ENCODE results near the gene ATP1A1. TPM values are rescaled to one million over a fixed set of nuclear protein-coding genes. Genes with fewer than 3 reads are reported as not detected.

The ATP1A1 gene
- total RNA-seq, 1 experiment from 2014 or later: 239 TPM

- Mint-ChIP-seq H3K9me3 (no peaks in the 10 kb centered on the region), H3K27ac (peak overlapping the region in 2 of 3 experiments; percentile 41 to 78; a peak in 4 of 7 replicates), H3K4me3 (no peak overlapping the region), H3K4me1 (peaks cover 18 to 20% of the 10 kb centered on the region in 2 experiments), H3K27me3 (ENCODE audit: low read depth) (peaks cover 1% of the 10 kb centered on the region; the same call in 1 of the 2 replicates), H3K36me3 (ENCODE audit: insufficient read depth in 1 of 3, low read depth in 3 of 3) (no peaks in the 10 kb centered on the region; a peak in 1 of 7 replicates)
- H2BK15ac ChIP-seq (ENCODE audit: low read depth, low read length): no peak overlapping the region
- TF ChIP-seq CTCF (conservative IDR thresholded peaks at IDR 0.05): no peak
- H2BK20ac ChIP-seq (ENCODE audit: low read depth, low read length, poor library complexity, severe bottlenecking): no peak overlapping the region
- no peak overlapping the region for H3K4me2 ChIP-seq (ENCODE audit: insufficient read depth, insufficient read length, low read length)
- H3K79me1 ChIP-seq (ENCODE audit: insufficient read depth, low read depth, low read length, poor library complexity, severe bottlenecking): no peaks in the 10 kb centered on the region
- no peak overlapping the region for H4K5ac ChIP-seq (ENCODE audit: insufficient read length, low read depth, low read length)
- no peaks in the 10 kb centered on the region for H4K20me1 ChIP-seq (ENCODE audit: control insufficient read depth, insufficient read depth, insufficient read length)
- no peak overlapping the region for H2BK5ac ChIP-seq (ENCODE audit: insufficient read length, low read length)
- H3K18ac ChIP-seq (ENCODE audit: insufficient read length, low read depth, low read length): no peak overlapping the region
- H2BK12ac ChIP-seq (ENCODE audit: insufficient read length, low read depth, low read length): no peak overlapping the region
- H3K9me3 ChIP-seq (ENCODE audit: control insufficient read depth, low read depth, low read length): no peaks in the 10 kb centered on the region
- H3K27me3 ChIP-seq (ENCODE audit: insufficient read depth, low read length): no peaks in the 10 kb centered on the region
- no peak overlapping the region for H4K8ac ChIP-seq (replicated peaks; ENCODE audit: insufficient read length, low read depth, low read length)
- H2BK120ac ChIP-seq (ENCODE audit: low read depth, low read length, poor library complexity, severe bottlenecking): no peak overlapping the region
- no CpG with 5 or more reads among the region's 9 CpGs for WGBS (ENCODE audit: extremely low coverage, insufficient read length, low lambda C conversion rate)
- no peak overlapping the region for H3K9ac ChIP-seq (ENCODE audit: extremely low read depth, insufficient read length, low read length)
- H3K56ac ChIP-seq (ENCODE audit: insufficient read length, low read depth, low read length): no peak overlapping the region
- no peaks in the 10 kb centered on the region for H3K79me2 ChIP-seq (ENCODE audit: insufficient read depth, low read length)
- no peaks in the 10 kb centered on the region for H3K23me2 ChIP-seq (ENCODE audit: insufficient read length, low read depth, low read length, poor library complexity, severe bottlenecking)
- H3K23ac ChIP-seq (ENCODE audit: insufficient read length, low read depth, low read length): no peak overlapping the region
- peak; percentile 41 for DNase-seq
- no peak overlapping the region for H3K27ac ChIP-seq (ENCODE audit: insufficient read length, low read depth, low read length)
- H2AFZ ChIP-seq (ENCODE audit: low read length): no peak overlapping the region
- H4K91ac ChIP-seq (ENCODE audit: insufficient read length, low read depth, low read length): no peak overlapping the region
- H3K4me1 ChIP-seq (ENCODE audit: insufficient read depth, low read length): peaks cover 3% of the 10 kb centered on the region; the same call in 1 of the 2 replicates
- H3T11ph ChIP-seq (ENCODE audit: low read length): no peak overlapping the region
- H3K4ac ChIP-seq (ENCODE audit: low read depth, low read length): no peak overlapping the region
- no peak overlapping the region for H2AK5ac ChIP-seq (ENCODE audit: insufficient read length, low read length)
- H3K14ac ChIP-seq (ENCODE audit: insufficient read depth, low read length): no peak overlapping the region
Measured at GRCh38 chr1:116334868-116335635, 38.0 kb upstream of the ATP1A1 start.

Measured in H9 (cell line).